ENCODE results near the gene GPRC5C.

GPRC5C gene

DNA sequence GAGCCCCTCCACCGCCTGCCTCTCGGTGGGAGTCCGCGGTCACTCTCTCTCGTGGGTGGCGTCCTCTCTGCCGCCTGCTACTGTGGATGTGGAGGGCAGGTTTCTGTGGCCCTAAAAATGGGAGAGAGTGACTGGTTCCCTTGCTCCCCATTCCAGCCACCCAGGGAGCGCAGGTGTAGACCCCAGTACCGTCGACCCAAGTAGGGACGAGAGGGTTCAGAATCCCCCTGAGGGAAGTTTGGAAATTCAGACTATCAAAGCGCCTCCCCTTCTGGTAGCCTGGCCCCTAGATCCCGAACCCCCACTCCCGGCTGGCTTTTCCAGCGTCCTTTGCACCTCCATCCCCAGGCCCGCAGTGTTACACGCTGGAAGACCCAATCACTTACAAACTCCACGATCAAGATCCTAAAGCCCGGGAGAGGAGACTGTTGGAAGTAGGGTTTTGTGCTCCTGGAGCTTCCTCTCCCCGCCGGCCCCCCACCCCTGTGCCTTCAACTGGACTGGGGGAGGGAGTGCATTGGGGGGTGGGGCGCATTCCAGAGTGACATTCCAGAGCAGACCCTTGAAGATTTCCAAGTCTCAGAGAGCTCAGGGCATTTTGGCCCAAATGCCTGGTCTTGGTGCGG, 991 bp downstream of the GPRC5C start:
- no peak for DNase-seq

GRCh38 chr17:74433421-74434121, 1.7 kb downstream of the GPRC5C start:
- DNase-seq, result peak in 3 of 56 donors; percentile 19 to 27 (median 26)

GRCh38 chr17:74435775-74436359, 4.0 kb downstream of the GPRC5C start:
- DNase-seq, result no peak

GRCh38 chr17:74437702-74438101, 5.8 kb downstream of the GPRC5C start:
- no peak for DNase-seq

GRCh38 chr17:74439691-74440567, 8.0 kb downstream of the GPRC5C start:
- peak in 1 of 56 donors; percentile 19 for DNase-seq

DNA sequence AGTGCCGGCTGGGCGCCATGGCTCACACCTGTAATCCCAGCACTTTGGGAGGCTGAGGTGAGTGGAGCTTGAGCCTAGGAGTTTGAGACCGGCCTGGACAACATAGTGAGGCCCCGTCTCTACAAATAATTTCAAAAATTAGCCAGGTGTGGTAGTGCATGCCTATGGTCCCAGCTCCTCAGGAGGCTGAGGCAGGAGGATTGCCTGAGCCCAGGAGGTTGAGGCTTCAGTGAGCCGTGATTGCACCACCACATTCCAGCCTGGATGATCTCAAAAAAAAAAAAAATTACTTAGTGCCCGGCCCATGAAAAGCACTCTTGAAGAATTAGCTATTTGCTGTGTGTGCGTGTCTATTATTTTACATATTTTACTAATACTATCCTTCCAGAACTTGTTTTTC, 9.6 kb downstream of the GPRC5C start:
- DNase-seq, result no peak

DNA sequence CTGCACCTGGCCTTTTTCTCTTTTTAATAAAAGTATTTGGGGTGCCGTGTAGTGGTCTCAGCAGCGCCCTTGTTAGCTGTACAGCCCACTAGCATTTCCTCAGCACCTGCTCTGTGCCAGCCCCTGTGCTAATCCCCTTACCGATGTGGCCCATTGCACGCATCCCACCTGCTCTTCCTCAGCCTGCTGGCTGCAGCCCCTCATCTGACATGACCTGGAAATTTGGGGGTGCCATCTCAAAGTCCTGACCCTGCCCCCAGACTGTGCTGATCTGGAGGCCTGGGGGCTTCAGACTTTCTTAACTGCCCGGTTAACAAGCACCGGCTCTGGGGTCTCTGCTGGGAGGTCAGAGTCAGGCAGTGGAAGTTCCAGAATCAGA, 10.4 kb downstream of the GPRC5C start:
- no peak for DNase-seq

DNA sequence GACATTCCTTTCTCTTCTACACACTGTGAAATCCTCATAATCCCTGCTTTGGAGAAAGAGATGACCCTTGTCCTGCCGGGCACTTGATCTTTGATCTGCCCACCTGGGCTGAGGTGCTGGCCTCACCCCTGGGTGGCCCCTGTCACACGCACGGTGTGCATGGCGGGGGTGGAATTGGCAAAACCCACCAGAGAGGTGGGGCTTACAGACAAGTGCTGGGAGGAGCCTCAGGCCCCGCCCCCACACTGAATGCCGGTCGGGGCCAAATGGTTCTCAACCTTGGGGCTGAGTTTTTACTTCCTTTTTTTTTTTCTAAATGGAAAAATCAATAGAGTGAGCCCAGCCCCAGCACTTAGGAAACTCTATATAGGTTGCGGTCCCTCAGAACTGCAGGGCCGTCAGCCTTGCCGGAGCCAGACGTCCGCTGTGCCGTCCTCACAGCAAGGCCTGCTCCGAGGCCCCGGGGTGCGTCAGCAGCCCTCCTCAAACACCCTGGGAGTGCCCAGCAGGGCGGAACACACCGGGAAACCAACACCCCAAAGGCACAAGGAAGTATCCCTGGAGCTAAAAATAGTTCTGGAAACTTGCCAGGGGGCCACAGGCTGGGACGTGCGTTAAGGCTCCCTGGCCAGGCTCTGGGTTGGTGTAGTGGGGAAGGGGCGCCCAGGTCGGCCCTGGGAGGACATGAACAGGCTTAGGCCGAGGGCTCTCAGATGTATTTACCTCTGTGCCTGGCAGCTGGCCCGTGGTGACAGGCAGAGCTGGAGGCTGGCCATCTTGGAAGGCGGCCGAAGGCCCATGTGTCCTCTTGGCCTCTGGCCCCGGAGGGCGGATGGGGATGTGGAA, 11.0 kb downstream of the GPRC5C start:
- peak in 47 of 56 donors; percentile 11 to 84 (median 61) for DNase-seq

- DNase-seq, result peak in 1 of 56 donors; percentile 11
Measured at GRCh38 chr17:74443516-74444296, 11.8 kb downstream of the GPRC5C start.

DNA sequence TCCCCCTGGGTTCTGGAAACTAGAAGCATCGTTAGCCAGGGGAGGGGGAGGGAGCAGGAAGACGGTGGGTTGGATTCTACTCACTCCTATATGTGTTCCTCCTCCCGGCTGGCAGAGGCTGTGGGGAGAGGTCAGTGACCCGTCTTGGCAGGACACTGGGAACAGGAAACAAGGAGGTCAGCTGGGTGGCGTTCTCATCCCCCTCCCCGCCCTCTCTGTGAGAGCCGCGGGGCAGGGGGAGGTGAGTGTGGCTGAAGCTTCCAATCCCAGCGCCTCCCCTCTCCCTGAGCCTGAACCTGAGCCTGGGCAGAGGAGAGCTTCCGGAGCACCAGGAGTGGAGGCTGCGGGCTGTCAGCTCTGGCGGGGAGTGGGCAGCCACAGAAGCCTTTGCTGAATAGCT, 12.5 kb downstream of the GPRC5C start:
- peak in 6 of 56 donors; percentile 20 to 37 (median 32) for DNase-seq

DNA sequence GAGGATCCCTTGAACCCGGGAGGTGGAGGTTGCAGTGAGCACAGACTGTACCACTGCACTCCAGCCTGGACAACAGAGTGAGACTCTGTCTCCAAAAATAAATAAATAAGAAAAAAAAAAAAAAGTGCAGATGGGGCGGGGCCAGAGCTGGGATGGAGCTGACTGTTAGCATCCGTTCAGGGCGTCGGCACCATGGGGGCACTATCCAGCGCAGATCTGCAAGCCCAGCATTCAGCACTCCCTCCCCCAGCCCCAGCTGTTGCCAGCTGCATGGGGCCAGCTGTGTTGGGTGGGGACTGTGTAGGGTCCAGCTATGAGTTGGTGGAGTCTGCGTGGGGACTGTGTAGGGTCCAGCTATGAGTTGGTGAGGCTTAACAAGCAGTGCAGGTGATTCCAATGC, 13.3 kb downstream of the GPRC5C start:
- DNase-seq, result no peak

GRCh38 chr17:74446551-74447500, 14.9 kb downstream of the GPRC5C start:
- peak in 12 of 56 donors; percentile 19 to 69 (median 50) for DNase-seq

DNA sequence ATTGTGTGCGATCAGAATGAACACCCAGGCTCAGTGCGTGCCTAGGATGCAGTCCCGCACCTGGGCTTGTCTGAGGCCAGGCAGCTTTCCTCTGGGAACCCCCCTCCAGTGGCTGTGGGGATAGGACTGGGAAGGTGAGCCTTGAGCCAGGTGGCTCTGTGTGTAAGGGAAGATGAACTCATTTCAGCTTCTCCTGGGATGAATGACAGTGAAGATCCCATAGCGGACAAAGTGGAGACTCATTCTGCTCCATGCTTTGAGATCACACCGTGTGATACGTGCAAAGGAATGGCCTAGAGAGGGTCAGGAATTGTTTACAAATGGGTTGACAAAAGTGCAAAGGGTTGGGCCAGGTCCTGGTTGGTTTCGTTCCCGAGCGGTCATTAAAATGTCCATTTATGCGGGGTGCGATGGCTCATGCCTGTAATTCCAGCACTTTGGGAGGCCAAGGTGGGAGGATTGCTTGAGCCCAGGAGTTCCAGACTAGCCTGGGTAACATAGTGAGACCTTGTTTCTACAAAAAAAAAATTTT, 15.8 kb downstream of the GPRC5C start:
- no peak for DNase-seq

DNA sequence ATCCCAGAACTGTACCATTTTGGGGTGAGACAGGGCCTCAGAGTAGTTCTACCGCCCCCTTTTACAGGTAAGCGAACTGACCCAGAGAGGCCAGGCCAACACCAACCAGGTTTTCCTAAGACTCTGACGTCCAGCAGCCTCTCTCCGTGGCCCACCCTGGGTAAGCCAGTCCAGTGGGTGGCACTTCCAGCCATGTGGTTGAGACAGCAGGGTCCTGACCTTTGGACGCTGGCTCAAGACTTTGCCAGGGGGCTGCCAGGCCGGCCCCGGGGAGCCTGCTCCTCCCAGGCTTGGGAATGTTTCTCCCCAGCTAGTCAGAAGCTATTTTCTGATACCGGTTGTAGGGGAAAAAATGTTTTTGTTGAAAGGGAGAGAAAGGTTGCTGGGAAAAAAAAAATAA, 16.9 kb downstream of the GPRC5C start:
- DNase-seq, result no peak

- no peak for DNase-seq
Measured at GRCh38 chr17:74449306-74449705, 17.4 kb downstream of the GPRC5C start.

GRCh38 chr17:74449773-74450172, 17.9 kb downstream of the GPRC5C start:
- DNase-seq, result no peak

DNA sequence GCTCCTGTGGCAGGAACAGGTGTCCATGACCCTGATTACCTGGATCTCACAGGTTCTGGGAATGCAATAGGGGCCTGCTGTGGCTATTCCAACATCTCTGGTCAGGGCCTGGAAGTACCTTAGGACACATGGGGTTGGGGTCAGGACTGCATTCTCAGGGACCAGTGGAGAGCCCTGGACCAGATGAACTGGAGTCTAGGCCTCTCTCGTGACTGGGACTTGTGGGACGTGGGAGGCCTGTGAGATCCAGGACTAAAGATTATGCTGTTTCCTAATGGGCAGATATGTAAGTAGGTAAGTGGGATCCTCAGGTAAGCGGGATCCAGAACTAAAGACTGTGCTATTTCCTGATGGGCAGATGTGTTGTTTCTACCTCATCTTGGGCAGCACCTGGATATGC, 18.3 kb downstream of the GPRC5C start:
- no peak for DNase-seq

DNA sequence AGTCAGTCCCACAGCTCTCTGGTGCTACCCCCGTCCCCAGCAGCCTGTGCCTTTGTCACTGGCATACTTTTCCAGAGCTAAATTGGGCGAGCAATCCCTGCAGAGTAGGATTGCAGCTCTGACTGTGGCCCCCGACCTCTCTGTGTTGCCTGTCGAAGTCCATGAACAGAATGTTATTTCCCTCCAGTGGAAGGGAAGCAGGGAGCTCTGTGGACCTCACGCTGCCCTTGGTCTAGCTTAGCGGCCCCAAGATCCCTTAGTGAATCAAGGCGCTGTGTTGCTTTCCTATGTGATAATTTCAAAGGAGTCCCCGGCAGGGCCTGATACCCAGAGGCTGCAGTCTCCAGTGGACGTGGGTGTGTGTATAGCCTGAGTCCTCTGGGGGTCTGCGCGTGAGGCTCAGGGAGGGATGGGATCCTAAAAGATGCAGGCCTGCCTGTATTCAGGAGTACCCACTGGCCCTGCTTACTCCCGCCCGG, 19.1 kb downstream of the GPRC5C start:
- no peak for DNase-seq

All from amygdala (tissue), 56 donors.